ENCODE measurements around the gene ARL4C. TPM values are rescaled to one million over a fixed set of nuclear protein-coding genes. Genes with fewer than 3 reads are reported as not detected.

The ARL4C gene
- total and polyA plus RNA-seq, 12 donors = 1.3 to 16.0 (median 6.8) TPM

GRCh38 chr2:234464291-234464645 is 32.6 kb downstream of the ARL4C start:
- Histone ChIP-seq H3K27ac (peak overlapping the region in 1 of 5 donors; percentile 44), H3K4me1 (replicated peaks in 1 of 2) (no peaks in the 10 kb centered on the region), H3K9me3 (replicated peaks in 1 of 3) (no peaks in the 10 kb centered on the region), H3K36me3 (replicated peaks in 1 of 2) (no peaks in the 10 kb centered on the region), H3K27me3 (no peaks in the 10 kb centered on the region), H3K4me3 (no peak overlapping the region)
- TF ChIP-seq CTCF (IDR thresholded peaks at IDR 0.05) = no peak
- no peak for TF ChIP-seq POLR2A (IDR thresholded peaks at IDR 0.05)
- intact Hi-C loops (cut with DNase I) = no loop called here
- no peak for DNase-seq
- 84 to 87% (median 85%) methylated on average over 9 of the region's 9 CpGs for WGBS, 4 donors

GRCh38 chr2:234463626-234464290 is 33.1 kb downstream of the ARL4C start:
- 83 to 88% (median 86%) methylated on average over 17 of the region's 17 CpGs for WGBS, 4 donors
- TF ChIP-seq POLR2A (IDR thresholded peaks at IDR 0.05) = no peak
- TF ChIP-seq CTCF (IDR thresholded peaks at IDR 0.05) = no peak
- intact Hi-C loops (cut with DNase I) = no loop called here
- no peak overlapping the region for H3K4me3 ChIP-seq
- H3K27ac ChIP-seq = peak overlapping the region in 1 of 5 donors; percentile 44
- DNase-seq = peak in 1 of 7 donors; percentile 77
- no peaks in the 10 kb centered on the region for H3K27me3 ChIP-seq
- H3K9me3 ChIP-seq (replicated peaks in 1 of 3) = no peaks in the 10 kb centered on the region
- H3K36me3 ChIP-seq (replicated peaks in 1 of 2) = no peaks in the 10 kb centered on the region
- H3K4me1 ChIP-seq (replicated peaks in 1 of 2) = no peaks in the 10 kb centered on the region

GRCh38 chr2:234462218-234462992 is 34.5 kb downstream of the ARL4C start:
- no peaks in the 10 kb centered on the region for H3K9me3 ChIP-seq (replicated peaks in 1 of 3)
- no peaks in the 10 kb centered on the region for H3K4me1 ChIP-seq (replicated peaks in 1 of 2)
- H3K36me3 ChIP-seq (replicated peaks in 1 of 2) = no peaks in the 10 kb centered on the region
- H3K4me3 ChIP-seq = no peak overlapping the region
- H3K27ac ChIP-seq = no peak overlapping the region
- no peak for DNase-seq
- 77 to 88% (median 86%) methylated on average over 10 of the region's 10 CpGs for WGBS, 4 donors
- intact Hi-C loops (cut with DNase I) = no loop called here
- H3K27me3 ChIP-seq = no peaks in the 10 kb centered on the region
- TF ChIP-seq POLR2A (IDR thresholded peaks at IDR 0.05) (no peak), CTCF (IDR thresholded peaks at IDR 0.05) (no peak)

GRCh38 chr2:234459401-234460009 is 37.4 kb downstream of the ARL4C start:
- intact Hi-C loops (cut with DNase I) = no loop called here
- 72 to 86% (median 83%) methylated on average over 6 of the region's 6 CpGs for WGBS, 4 donors
- TF ChIP-seq POLR2A (IDR thresholded peaks at IDR 0.05) (no peak), CTCF (IDR thresholded peaks at IDR 0.05) (no peak)

More at GRCh38 chr2:234459401-234460009, 37.4 kb downstream of the ARL4C start:
- H3K36me3 ChIP-seq (replicated peaks in 1 of 2) = no peaks in the 10 kb centered on the region
- H3K4me3 ChIP-seq = no peak overlapping the region
- no peak overlapping the region for H3K27ac ChIP-seq
- DNase-seq = no peak
- H3K4me1 ChIP-seq (replicated peaks in 1 of 2) = no peaks in the 10 kb centered on the region
- no peaks in the 10 kb centered on the region for H3K9me3 ChIP-seq (replicated peaks in 1 of 3)
- H3K27me3 ChIP-seq = no peaks in the 10 kb centered on the region

Data from adrenal gland (tissue), 12 donors.